SU-DHL-6 (cell line): ENCODE results near the gene KDM4B.

Experiments
- H2AFZ ChIP-seq: fragments of 200-600 bp; sonication (generic); 2 replicates; pipeline ENCODE4 v1.6.1; 2014; ENCODE audit warnings: low read depth, mild to moderate bottlenecking, moderate library complexity, mixed read lengths, antibody characterized with exemption, low read length; ENCODE audit not compliant: severe bottlenecking
- H3F3A ChIP-seq: fragments of 200-600 bp; shearing (Covaris generic); 2 replicates; pipeline ENCODE4 v1.6.0; 2016; ENCODE audit warnings: antibody characterized with exemption, mild to moderate bottlenecking; ENCODE audit not compliant: insufficient read depth
- H3K27ac ChIP-seq: fragments of 200-600 bp; sonication (generic); 2 replicates; pipeline ENCODE4 v1.5.1; 2016; ENCODE audit warnings: low read depth, mild to moderate bottlenecking, low read length, moderate library complexity, mixed read lengths
- H3K27me3 ChIP-seq: fragments of 200-600 bp; sonication (generic), shearing (Covaris generic); 2 replicates; pipeline ENCODE4 v1.6.0; 2014; ENCODE audit warnings: mild to moderate bottlenecking, low read length
- H3K36me3 ChIP-seq: fragments of 200-600 bp; sonication (generic); 2 replicates; pipeline ENCODE4 v1.6.1; 2014; ENCODE audit warnings: mild to moderate bottlenecking, low read length, mixed read lengths
- H3K4me2 ChIP-seq: fragments of 300-600, 200-600 bp; shearing (Covaris generic), sonication (generic); 2 replicates; pipeline ENCODE4 v1.6.0; 2014; ENCODE audit warnings: low read length, low read depth, mild to moderate bottlenecking; ENCODE audit not compliant: poor library complexity, severe bottlenecking
- H3K4me3 ChIP-seq: fragments of 200-600 bp; sonication (generic); 2 replicates; pipeline ENCODE4 v1.5.1; 2014; ENCODE audit warnings: antibody characterized with exemption, low read length, mild to moderate bottlenecking, mixed read lengths; ENCODE audit not compliant: insufficient read depth, poor library complexity, severe bottlenecking
- H3K79me2 ChIP-seq: fragments of 200-600 bp; sonication (generic); 2 replicates; pipeline ENCODE4 v1.6.1; 2014; ENCODE audit warnings: mild to moderate bottlenecking, low read length, moderate library complexity; ENCODE audit not compliant: insufficient read depth
- H3K9ac ChIP-seq: fragments of 200-600 bp; sonication (generic); 2 replicates; pipeline ENCODE4 v1.7.0; 2014; ENCODE audit warnings: mild to moderate bottlenecking, low read length
- H3K9me2 ChIP-seq: fragments of 200-600 bp; sonication (generic); replicated peaks from 2 replicates; pipeline ENCODE4 v1.6.1; 2014; ENCODE audit warnings: low read length; ENCODE audit not compliant: insufficient read depth
- H3K9me3 ChIP-seq: fragments of 200-600 bp; sonication (generic); 2 replicates; pipeline ENCODE4 v1.6.1; 2014; ENCODE audit warnings: low read length, mixed read lengths; ENCODE audit not compliant: insufficient read depth
- H4K20me1 ChIP-seq: fragments of 200-600 bp; sonication (generic); 2 replicates; pipeline ENCODE4 v1.6.1; 2014; ENCODE audit warnings: low read depth, mild to moderate bottlenecking, antibody characterized with exemption, low read length, moderate library complexity, mixed read lengths
- CTCF ChIP-seq: fragments of 200-600 bp; sonication (generic); IDR thresholded peaks from one replicate; pipeline ENCODE4 v1.5.1; 2017; ENCODE audit warnings: antibody characterized with exemption, mild to moderate bottlenecking, low read length, moderate library complexity; ENCODE audit not compliant: insufficient read depth, poor library complexity, severe bottlenecking
- EZH2phosphoT487 ChIP-seq: fragments of 200-600 bp; sonication (generic), shearing (Covaris generic); conservative IDR thresholded peaks from 2 replicates; pipeline ENCODE4 v1.6.1; 2018; ENCODE audit warnings: mild to moderate bottlenecking, antibody characterized with exemption, low read length, moderate library complexity, mixed read lengths

The KDM4B gene

GRCh38 chr19:5191091-5191490 lies 222.2 kb downstream of the KDM4B start:
- no peak for TF ChIP-seq CTCF
- no peak for TF ChIP-seq EZH2phosphoT487
- no peaks in the 10 kb centered on the region for H3K79me2 ChIP-seq
- H3K27ac ChIP-seq, result no peak overlapping the region
- no peaks in the 10 kb centered on the region for H3F3A ChIP-seq
- no peaks in the 10 kb centered on the region for H3K27me3 ChIP-seq
- no peaks in the 10 kb centered on the region for H4K20me1 ChIP-seq
- no peak overlapping the region for H3K4me3 ChIP-seq
- H3K36me3 ChIP-seq, result no peaks in the 10 kb centered on the region
- no peaks in the 10 kb centered on the region for H3K9me3 ChIP-seq
- no peak overlapping the region for H3K9ac ChIP-seq
- H3K9me2 ChIP-seq, result no peaks in the 10 kb centered on the region
- no peak overlapping the region for H2AFZ ChIP-seq
- no peak overlapping the region for H3K4me2 ChIP-seq

- TF ChIP-seq EZH2phosphoT487 (no peak), CTCF (no peak)
- Histone ChIP-seq H3K9ac (no peak overlapping the region), H3K27ac (no peak overlapping the region), H3K79me2 (no peaks in the 10 kb centered on the region), H3K9me3 (no peaks in the 10 kb centered on the region), H3K9me2 (no peaks in the 10 kb centered on the region), H4K20me1 (no peaks in the 10 kb centered on the region), H3F3A (no peaks in the 10 kb centered on the region), H3K4me3 (no peak overlapping the region), H3K36me3 (no peaks in the 10 kb centered on the region), H3K27me3 (no peaks in the 10 kb centered on the region), H3K4me2 (no peak overlapping the region), H2AFZ (no peak overlapping the region)
Measured at GRCh38 chr19:5192568-5192967, 223.7 kb downstream of the KDM4B start.

GRCh38 chr19:5193192-5193591 lies 224.3 kb downstream of the KDM4B start:
- H3K27me3 ChIP-seq, result no peaks in the 10 kb centered on the region
- no peak overlapping the region for H3K4me3 ChIP-seq
- H3K9ac ChIP-seq, result no peak overlapping the region
- H3F3A ChIP-seq, result no peaks in the 10 kb centered on the region
- no peaks in the 10 kb centered on the region for H3K9me3 ChIP-seq
- H2AFZ ChIP-seq, result no peak overlapping the region
- H3K4me2 ChIP-seq, result no peak overlapping the region
- no peaks in the 10 kb centered on the region for H3K79me2 ChIP-seq
- no peaks in the 10 kb centered on the region for H3K9me2 ChIP-seq
- no peaks in the 10 kb centered on the region for H4K20me1 ChIP-seq
- TF ChIP-seq EZH2phosphoT487 (no peak), CTCF (no peak)
- no peaks in the 10 kb centered on the region for H3K36me3 ChIP-seq
- no peak overlapping the region for H3K27ac ChIP-seq
